ENCODE results near the gene NPEPL1. TPM values are rescaled to one million over a fixed set of nuclear protein-coding genes. Genes with fewer than 3 reads are reported as not detected.

NPEPL1 gene
- total RNA-seq, 2 donors from 2014 or later: 14.7 to 20.6 TPM

GRCh38 chr20:58702859-58703648 is 10.5 kb downstream of the NPEPL1 start:
- no peaks in the 10 kb centered on the region for H3K36me3 ChIP-seq
- no peaks in the 10 kb centered on the region for H3K9me3 ChIP-seq
- no peak overlapping the region for H3K4me3 ChIP-seq
- no peak for DNase-seq
- H3K4me1 ChIP-seq: no peaks in the 10 kb centered on the region
- TF ChIP-seq, protein P1, sequence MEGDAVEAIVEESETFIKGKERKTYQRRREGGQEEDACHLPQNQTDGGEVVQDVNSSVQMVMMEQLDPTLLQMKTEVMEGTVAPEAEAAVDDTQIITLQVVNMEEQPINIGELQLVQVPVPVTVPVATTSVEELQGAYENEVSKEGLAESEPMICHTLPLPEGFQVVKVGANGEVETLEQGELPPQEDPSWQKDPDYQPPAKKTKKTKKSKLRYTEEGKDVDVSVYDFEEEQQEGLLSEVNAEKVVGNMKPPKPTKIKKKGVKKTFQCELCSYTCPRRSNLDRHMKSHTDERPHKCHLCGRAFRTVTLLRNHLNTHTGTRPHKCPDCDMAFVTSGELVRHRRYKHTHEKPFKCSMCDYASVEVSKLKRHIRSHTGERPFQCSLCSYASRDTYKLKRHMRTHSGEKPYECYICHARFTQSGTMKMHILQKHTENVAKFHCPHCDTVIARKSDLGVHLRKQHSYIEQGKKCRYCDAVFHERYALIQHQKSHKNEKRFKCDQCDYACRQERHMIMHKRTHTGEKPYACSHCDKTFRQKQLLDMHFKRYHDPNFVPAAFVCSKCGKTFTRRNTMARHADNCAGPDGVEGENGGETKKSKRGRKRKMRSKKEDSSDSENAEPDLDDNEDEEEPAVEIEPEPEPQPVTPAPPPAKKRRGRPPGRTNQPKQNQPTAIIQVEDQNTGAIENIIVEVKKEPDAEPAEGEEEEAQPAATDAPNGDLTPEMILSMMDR (IDR thresholded peaks at IDR 0.05): no peak
- H3K27me3 ChIP-seq: no peaks in the 10 kb centered on the region
- intact Hi-C loops (cut with DNase I): no loop called here
- no peak overlapping the region for H3K27ac ChIP-seq
- no peak overlapping the region for H3K9ac ChIP-seq (ENCODE audit: low read depth in 2 of 2, low read length in 2 of 2)

DNA sequence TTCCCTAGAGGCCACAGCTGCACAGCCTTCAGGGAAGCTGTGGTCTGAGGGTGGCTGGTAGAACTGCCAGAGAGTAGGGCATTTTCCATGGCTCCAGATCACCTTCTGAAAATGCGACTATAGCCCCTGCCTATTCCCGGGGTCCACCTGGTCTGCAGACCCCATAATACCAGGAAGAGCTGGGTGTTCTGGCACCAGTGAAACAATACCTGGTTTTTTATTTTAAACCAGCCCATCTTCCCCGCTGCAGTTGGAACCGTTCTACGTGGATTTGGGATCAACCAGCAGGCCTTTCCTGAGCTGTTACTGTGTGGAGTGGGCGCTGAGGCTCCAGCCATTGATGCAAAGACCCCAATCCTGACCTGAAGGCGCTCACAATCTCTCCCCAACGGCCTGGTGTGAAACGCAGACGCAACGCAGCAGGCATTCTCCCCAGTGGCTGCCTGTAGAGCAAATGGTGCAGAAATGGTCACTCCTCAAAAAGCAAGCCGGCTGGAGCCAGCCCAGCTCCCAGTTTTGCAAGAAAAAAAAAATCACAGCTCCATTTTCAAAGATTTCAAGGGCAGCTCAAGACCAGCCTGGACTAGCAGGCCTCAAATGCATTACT is 11.3 kb downstream of the NPEPL1 start:
- Histone ChIP-seq H3K4me1 (no peaks in the 10 kb centered on the region), H3K36me3 (no peaks in the 10 kb centered on the region), H3K27ac (no peak overlapping the region), H3K9ac (ENCODE audit: low read depth in 2 of 2, low read length in 2 of 2) (no peak overlapping the region), H3K9me3 (no peaks in the 10 kb centered on the region), H3K27me3 (no peaks in the 10 kb centered on the region), H3K4me3 (no peak overlapping the region)
- TF ChIP-seq, protein P1 (IDR thresholded peaks at IDR 0.05): no peak
- peak; percentile 7 for DNase-seq
- intact Hi-C loops (cut with DNase I): no loop called here

DNA sequence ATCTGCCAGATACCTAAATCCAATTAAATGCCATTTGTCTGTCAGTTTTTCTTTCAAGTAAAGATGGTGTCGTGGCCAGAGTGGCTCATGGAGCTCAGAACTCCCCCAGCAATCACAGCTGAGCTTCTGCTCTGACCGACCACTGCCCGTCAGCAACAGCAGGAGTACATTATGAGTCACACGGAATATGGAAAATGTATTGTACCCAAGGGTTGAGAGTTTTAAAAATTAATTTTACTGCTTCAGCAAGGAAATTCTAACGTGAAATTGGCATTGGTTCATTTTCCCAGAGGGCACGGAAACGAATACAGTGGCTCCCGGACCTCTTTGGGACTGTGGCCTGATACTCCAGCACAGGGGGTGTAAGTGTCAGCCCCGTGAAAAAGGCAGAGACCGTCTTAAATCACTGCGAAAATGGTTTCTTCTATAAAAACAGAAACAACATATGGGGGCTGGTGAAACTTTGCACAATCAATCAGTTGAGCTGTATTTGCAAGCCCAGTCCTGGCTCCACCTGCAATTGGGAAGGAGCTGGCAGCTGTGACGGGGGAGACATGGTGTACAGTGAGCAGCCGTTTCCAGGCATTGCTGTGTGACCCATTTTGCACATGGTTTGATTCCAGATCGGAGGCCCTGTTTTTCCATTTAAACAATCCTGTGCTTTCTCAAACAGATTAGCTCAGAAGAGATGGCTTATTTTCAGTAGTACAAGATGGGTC is 12.8 kb downstream of the NPEPL1 start:
- DNase-seq: peak; percentile 14
- no peaks in the 10 kb centered on the region for H3K36me3 ChIP-seq
- intact Hi-C loops (cut with DNase I): no loop called here
- H3K4me1 ChIP-seq: no peaks in the 10 kb centered on the region
- H3K27ac ChIP-seq: no peak overlapping the region
- H3K27me3 ChIP-seq: no peaks in the 10 kb centered on the region
- H3K4me3 ChIP-seq: no peak overlapping the region
- no peaks in the 10 kb centered on the region for H3K9me3 ChIP-seq
- TF ChIP-seq, protein P1 (IDR thresholded peaks at IDR 0.05): no peak
- no peak overlapping the region for H3K9ac ChIP-seq (ENCODE audit: low read depth in 2 of 2, low read length in 2 of 2)

DNA sequence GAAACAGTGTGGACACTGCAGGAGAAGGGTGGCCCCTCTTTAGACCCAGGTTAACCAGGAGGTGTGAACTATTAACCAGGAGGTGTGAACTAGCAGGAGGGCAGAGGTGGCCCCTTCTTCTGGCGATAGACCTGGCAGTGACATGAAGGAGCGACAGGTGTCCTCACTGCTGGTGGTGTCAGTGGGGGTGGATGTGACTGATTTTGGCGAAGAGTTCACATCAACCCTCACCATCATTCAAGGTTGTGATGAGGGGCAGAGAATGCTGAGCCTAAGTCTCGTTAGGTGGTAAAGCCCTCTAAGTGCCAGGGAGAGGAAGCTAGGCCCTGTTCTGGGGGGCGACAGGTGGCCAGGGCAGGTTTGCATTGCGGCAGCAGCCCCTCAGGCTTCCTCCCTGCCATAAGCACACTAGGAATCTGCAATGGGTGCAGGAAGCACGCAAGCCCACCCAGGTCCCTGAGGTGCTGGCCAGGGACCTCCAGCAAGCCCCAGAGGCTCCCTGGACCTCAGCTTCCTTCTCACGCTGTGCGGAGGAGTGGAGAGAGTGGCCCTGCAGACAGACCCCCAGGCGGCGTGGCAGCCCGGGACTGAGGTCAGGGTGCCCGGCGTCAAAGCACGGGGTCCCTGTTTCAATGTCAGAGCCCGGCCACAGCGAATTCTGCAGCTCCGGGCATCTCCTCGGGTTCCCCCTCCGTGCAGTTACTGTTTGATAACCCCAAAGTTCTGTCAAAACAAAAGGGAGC is 13.7 kb downstream of the NPEPL1 start:
- peak; percentile 10 for DNase-seq
- Histone ChIP-seq H3K9me3 (no peaks in the 10 kb centered on the region), H3K27ac (no peak overlapping the region), H3K4me3 (no peak overlapping the region), H3K36me3 (no peaks in the 10 kb centered on the region), H3K27me3 (no peaks in the 10 kb centered on the region), H3K9ac (ENCODE audit: low read depth in 2 of 2, low read length in 2 of 2) (no peak overlapping the region), H3K4me1 (no peaks in the 10 kb centered on the region)
- intact Hi-C loops (cut with DNase I): no loop called here
- TF ChIP-seq, protein P1 (IDR thresholded peaks at IDR 0.05): no peak
